ENCODE measurements around the gene SIX4.
A peak's percentile ranks its signal among the peaks of the same experiment; 100 is the strongest.

DNA sequence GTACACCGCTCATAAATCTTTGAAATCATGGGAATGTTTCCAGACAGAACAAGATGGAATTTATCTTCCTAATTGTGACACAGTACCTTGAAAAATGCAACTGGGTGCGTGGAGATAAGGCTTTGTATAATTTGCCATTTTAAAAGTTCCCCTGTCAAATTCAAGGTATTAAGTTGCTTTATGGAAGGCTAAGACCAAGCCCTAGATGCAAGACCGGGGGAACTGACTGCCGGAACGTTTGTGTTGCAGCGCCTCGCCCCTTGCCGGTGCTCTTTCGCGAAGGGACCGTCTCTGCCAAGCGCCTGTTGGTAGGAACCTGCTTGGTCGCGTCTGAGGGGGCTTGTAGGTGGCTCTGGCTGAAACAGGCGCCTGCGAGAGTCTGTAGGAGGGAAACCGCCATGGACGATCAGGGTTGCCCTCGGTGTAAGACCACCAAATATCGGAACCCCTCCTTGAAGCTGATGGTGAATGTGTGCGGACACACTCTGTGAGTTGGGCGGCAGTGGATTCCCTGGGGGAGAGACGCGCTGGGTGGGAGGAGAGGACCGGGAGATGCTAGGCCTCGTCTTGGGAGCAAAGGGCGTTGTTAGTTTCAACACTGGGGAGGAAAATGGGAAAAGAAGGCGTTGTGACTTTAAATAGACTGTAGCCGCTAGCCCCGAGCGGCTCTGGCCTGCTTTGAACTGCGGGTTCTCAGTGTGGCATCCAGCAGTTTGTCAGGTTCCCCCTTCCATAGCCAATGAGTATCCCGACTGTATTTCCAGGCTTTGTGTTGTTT lies 10.5 kb upstream of the SIX4 start, which contains the start of gene MNAT1:
- peak in 1 of 2 donors; percentile 62 for TF ChIP-seq POLR2A (IDR thresholded peaks at IDR 0.05)
- TF ChIP-seq, protein P1, sequence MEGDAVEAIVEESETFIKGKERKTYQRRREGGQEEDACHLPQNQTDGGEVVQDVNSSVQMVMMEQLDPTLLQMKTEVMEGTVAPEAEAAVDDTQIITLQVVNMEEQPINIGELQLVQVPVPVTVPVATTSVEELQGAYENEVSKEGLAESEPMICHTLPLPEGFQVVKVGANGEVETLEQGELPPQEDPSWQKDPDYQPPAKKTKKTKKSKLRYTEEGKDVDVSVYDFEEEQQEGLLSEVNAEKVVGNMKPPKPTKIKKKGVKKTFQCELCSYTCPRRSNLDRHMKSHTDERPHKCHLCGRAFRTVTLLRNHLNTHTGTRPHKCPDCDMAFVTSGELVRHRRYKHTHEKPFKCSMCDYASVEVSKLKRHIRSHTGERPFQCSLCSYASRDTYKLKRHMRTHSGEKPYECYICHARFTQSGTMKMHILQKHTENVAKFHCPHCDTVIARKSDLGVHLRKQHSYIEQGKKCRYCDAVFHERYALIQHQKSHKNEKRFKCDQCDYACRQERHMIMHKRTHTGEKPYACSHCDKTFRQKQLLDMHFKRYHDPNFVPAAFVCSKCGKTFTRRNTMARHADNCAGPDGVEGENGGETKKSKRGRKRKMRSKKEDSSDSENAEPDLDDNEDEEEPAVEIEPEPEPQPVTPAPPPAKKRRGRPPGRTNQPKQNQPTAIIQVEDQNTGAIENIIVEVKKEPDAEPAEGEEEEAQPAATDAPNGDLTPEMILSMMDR (IDR thresholded peaks at IDR 0.05): peak in 3 of 6 experiments; percentile 11 to 18 (median 12)
